ENCODE data around the gene SH2D6. TPM values are rescaled to one million over a fixed set of nuclear protein-coding genes. Genes with fewer than 3 reads are reported as not detected.

The SH2D6 gene
- polyA plus RNA-seq, 3 donors, result not detected

- H3K4me1 ChIP-seq (ENCODE audit: control insufficient read depth in 1 of 2, insufficient read depth in 2 of 2, low read length in 2 of 2), result peaks cover 22 to 33% of the 10 kb centered on the region in 2 donors
- no peaks in the 10 kb centered on the region for H3K27me3 ChIP-seq (ENCODE audit: control insufficient read depth in 2 of 2, insufficient read depth in 2 of 2, low read length in 2 of 2)
- peak overlapping the region; percentile 33 to 68 for H3K27ac ChIP-seq (ENCODE audit: low read depth in 1 of 2, low read length in 2 of 2)
- Mint-ChIP-seq H3K27me3 (ENCODE audit: low read depth in 3 of 3) (no peaks in the 10 kb centered on the region), H3K27ac (peak overlapping the region in 6 of 7 donors; percentile 39 to 80 (median 50)), H3K9me3 (peaks cover 0 to 10% (median 2%) of the 10 kb centered on the region in 7 donors), H3K4me3 (no peak overlapping the region), H3K36me3 (peaks cover 65 to 71% of the 10 kb centered on the region in 2 donors), H3K4me1 (peaks cover 25% of the 10 kb centered on the region)
- TF ChIP-seq CTCF (IDR thresholded peaks at IDR 0.05), result no peak
- peaks cover 66% of the 10 kb centered on the region for H3K79me2 ChIP-seq (ENCODE audit: insufficient read depth, low read length)
- intact Hi-C loops (cut with micrococcal nuclease), result loop anchor here in 1 of 2 donors (5.0 to 10.0 kb wide), 2 partner anchors 76 to 151 kb away; partner anchors contain the start of gene TGOLN2
- peaks cover 0 to 2% of the 10 kb centered on the region in 2 donors for H3K9me3 ChIP-seq (replicated peaks in 1 of 2; ENCODE audit: control insufficient read depth in 1 of 2, insufficient read depth in 1 of 2, low read length in 2 of 2)
- no peak overlapping the region for H3K9ac ChIP-seq (ENCODE audit: insufficient read depth, low read length, poor library complexity, severe bottlenecking)
- H3K36me3 ChIP-seq (replicated peaks in 1 of 2; ENCODE audit: control insufficient read depth in 1 of 2, insufficient read depth in 2 of 2, low read length in 2 of 2), result peaks cover 58 to 65% of the 10 kb centered on the region in 2 donors
- no peak overlapping the region for H3K4me3 ChIP-seq (replicated peaks in 1 of 3; ENCODE audit: low read depth in 2 of 3, low read length in 3 of 3)
- peak in 1 of 3 donors; percentile 2 for DNase-seq
- peaks cover 31% of the 10 kb centered on the region for H4K20me1 ChIP-seq (ENCODE audit: insufficient read depth, low read length)
- no peak overlapping the region for H2AFZ ChIP-seq (ENCODE audit: insufficient read depth, low read depth, low read length, poor library complexity, severe bottlenecking)
- H3K4me2 ChIP-seq (replicated peaks; ENCODE audit: extremely low read depth, low read length, poor library complexity, severe bottlenecking), result no peak overlapping the region
- 96% methylated on average over 8 of the region's 14 CpGs for WGBS (ENCODE audit: insufficient coverage)
Measured at GRCh38 chr2:85400541-85401463, 17.7 kb upstream of the SH2D6 start.

- peaks cover 51 to 58% of the 10 kb centered on the region in 2 donors for H3K36me3 ChIP-seq (replicated peaks in 1 of 2; ENCODE audit: control insufficient read depth in 1 of 2, insufficient read depth in 2 of 2, low read length in 2 of 2)
- peaks cover 60 to 64% of the 10 kb centered on the region in 2 donors for H3K36me3 Mint-ChIP-seq
- no peaks in the 10 kb centered on the region for H3K27me3 ChIP-seq (ENCODE audit: control insufficient read depth in 2 of 2, insufficient read depth in 2 of 2, low read length in 2 of 2)
Measured at GRCh38 chr2:85401464-85401805, 17.1 kb upstream of the SH2D6 start.

More at GRCh38 chr2:85401464-85401805, 17.1 kb upstream of the SH2D6 start:
- Mint-ChIP-seq H3K9me3 (peaks cover 0 to 10% (median 2%) of the 10 kb centered on the region in 7 donors), H3K4me3 (no peak overlapping the region), H3K27ac (peak overlapping the region in 5 of 7 donors; percentile 9 to 87 (median 83)), H3K27me3 (ENCODE audit: low read depth in 3 of 3) (no peaks in the 10 kb centered on the region), H3K4me1 (peaks cover 32% of the 10 kb centered on the region)
- Histone ChIP-seq H3K9ac (ENCODE audit: insufficient read depth, low read length, poor library complexity, severe bottlenecking) (no peak overlapping the region), H3K79me2 (ENCODE audit: insufficient read depth, low read length) (peaks cover 70% of the 10 kb centered on the region), H3K4me3 (replicated peaks in 1 of 3; ENCODE audit: low read depth in 2 of 3, low read length in 3 of 3) (no peak overlapping the region), H3K9me3 (replicated peaks in 1 of 2; ENCODE audit: control insufficient read depth in 1 of 2, insufficient read depth in 1 of 2, low read length in 2 of 2) (peaks cover 0 to 2% of the 10 kb centered on the region in 2 donors), H3K4me1 (ENCODE audit: control insufficient read depth in 1 of 2, insufficient read depth in 2 of 2, low read length in 2 of 2) (peaks cover 28 to 39% of the 10 kb centered on the region in 2 donors), H4K20me1 (ENCODE audit: insufficient read depth, low read length) (peaks cover 31% of the 10 kb centered on the region), H2AFZ (ENCODE audit: insufficient read depth, low read depth, low read length, poor library complexity, severe bottlenecking) (no peak overlapping the region), H3K27ac (ENCODE audit: low read depth in 1 of 2, low read length in 2 of 2) (peak overlapping the region; percentile 33 to 68), H3K4me2 (replicated peaks; ENCODE audit: extremely low read depth, low read length, poor library complexity, severe bottlenecking) (no peak overlapping the region)
- TF ChIP-seq CTCF (IDR thresholded peaks at IDR 0.05), result no peak
- DNase-seq, result no peak
- WGBS (ENCODE audit: insufficient coverage), result 98% methylated on average over 6 of the region's 7 CpGs
- intact Hi-C loops (cut with micrococcal nuclease), result loop anchor here in 1 of 2 donors (5.0 to 10.0 kb wide), 2 partner anchors 77 to 151 kb away; partner anchors contain the start of gene TGOLN2

Data from CD14-positive monocyte (primary cell).